KMS-11 (cell line): ENCODE data around the gene METTL13.
A peak's percentile ranks its signal among the peaks of the same experiment; 100 is the strongest.

ENCODE experiments used
- H2AFZ ChIP-seq: fragments of 200-600 bp; sonication (generic); 2 replicates; pipeline ENCODE4 v1.6.1; 2016; ENCODE audit warnings: antibody characterized with exemption, mixed run types, low read depth
- H3K27ac ChIP-seq: fragments of 200-600 bp; sonication (generic); 2 replicates; pipeline ENCODE4 v1.6.1; 2016; ENCODE audit warnings: mild to moderate bottlenecking, mixed run types
- H3K27me3 ChIP-seq: fragments of 200-600 bp; sonication (generic); 2 replicates; pipeline ENCODE4 v1.6.1; 2017; ENCODE audit warnings: mild to moderate bottlenecking, low read depth, mixed run types, moderate library complexity; ENCODE audit not compliant: insufficient read depth
- H3K36me3 ChIP-seq: fragments of 200-600 bp; sonication (generic); 2 replicates; pipeline ENCODE4 v1.6.1; 2017; ENCODE audit warnings: mild to moderate bottlenecking, mixed run types; ENCODE audit not compliant: insufficient read depth
- H3K4me1 ChIP-seq: fragments of 200-600 bp; sonication (generic); 2 replicates; pipeline ENCODE4 v1.6.1; 2016; ENCODE audit warnings: mild to moderate bottlenecking, low read depth, mixed run types; ENCODE audit not compliant: poor library complexity, severe bottlenecking
- H3K4me2 ChIP-seq: fragments of 200-600 bp; sonication (generic); 2 replicates; pipeline ENCODE4 v1.7.0; 2016; ENCODE audit warnings: mild to moderate bottlenecking, mixed run types
- H3K4me3 ChIP-seq: fragments of 200-600 bp; sonication (generic); IDR thresholded peaks from 2 replicates; pipeline ENCODE4 v1.6.1; 2017; ENCODE audit warnings: low read depth, low read length, mixed read lengths; ENCODE audit not compliant: insufficient read depth
- H3K79me2 ChIP-seq: fragments of 200-600 bp; sonication (generic); 2 replicates; pipeline ENCODE4 v1.6.1; 2016; ENCODE audit warnings: low read depth, mixed run types; ENCODE audit not compliant: insufficient read depth
- H3K9ac ChIP-seq: fragments of 200-600 bp; sonication (generic); 2 replicates; pipeline ENCODE4 v1.6.1; 2016; ENCODE audit warnings: mild to moderate bottlenecking, mixed run types
- H4K20me1 ChIP-seq: fragments of 200-600 bp; sonication (generic); 2 replicates; pipeline ENCODE4 v1.6.1; 2016; ENCODE audit warnings: mild to moderate bottlenecking, mixed run types; ENCODE audit not compliant: insufficient read depth
- CTCF ChIP-seq: fragments of 200-600 bp; sonication (generic); conservative IDR thresholded peaks from 2 replicates; pipeline ENCODE4 v1.6.1; 2017; ENCODE audit warnings: low read depth, mild to moderate bottlenecking, antibody characterized with exemption, low read length, moderate library complexity, mixed read lengths

The METTL13 gene

GRCh38 chr1:171784784-171785183, 3.3 kb downstream of the METTL13 start:
- Histone ChIP-seq H3K27me3 (no peaks in the 10 kb centered on the region; the same call in 1 of the 2 replicates), H3K36me3 (no peaks in the 10 kb centered on the region), H4K20me1 (peaks cover 6% of the 10 kb centered on the region; the same call in 1 of the 2 replicates), H3K4me1 (peaks cover 49% of the 10 kb centered on the region), H3K9ac (no peak overlapping the region), H3K4me3 (no peak overlapping the region), H3K79me2 (no peaks in the 10 kb centered on the region), H3K4me2 (peak overlapping the region; percentile 88), H3K27ac (peak overlapping the region; percentile 4; the same call in 1 of the 2 replicates), H2AFZ (no peak overlapping the region)
- no peak for TF ChIP-seq CTCF

GRCh38 chr1:171785766-171786165, 4.3 kb downstream of the METTL13 start:
- no peaks in the 10 kb centered on the region for H3K36me3 ChIP-seq
- peaks cover 6% of the 10 kb centered on the region; the same call in 1 of the 2 replicates for H4K20me1 ChIP-seq
- H3K79me2 ChIP-seq: no peaks in the 10 kb centered on the region
- H3K27me3 ChIP-seq: no peaks in the 10 kb centered on the region; the same call in 1 of the 2 replicates
- H2AFZ ChIP-seq: no peak overlapping the region
- H3K4me1 ChIP-seq: peaks cover 42% of the 10 kb centered on the region
- H3K27ac ChIP-seq: no peak overlapping the region
- H3K9ac ChIP-seq: no peak overlapping the region
- H3K4me3 ChIP-seq: no peak overlapping the region
- peak overlapping the region; percentile 88; the same call in 1 of the 2 replicates for H3K4me2 ChIP-seq
- no peak for TF ChIP-seq CTCF

GRCh38 chr1:171786534-171786933, 5.1 kb downstream of the METTL13 start:
- Histone ChIP-seq H3K4me1 (peaks cover 42% of the 10 kb centered on the region), H4K20me1 (peaks cover 6% of the 10 kb centered on the region; the same call in 1 of the 2 replicates), H3K4me2 (no peak overlapping the region), H3K9ac (no peak overlapping the region), H3K36me3 (no peaks in the 10 kb centered on the region), H3K27ac (no peak overlapping the region), H2AFZ (no peak overlapping the region), H3K27me3 (no peaks in the 10 kb centered on the region; the same call in 1 of the 2 replicates), H3K79me2 (no peaks in the 10 kb centered on the region), H3K4me3 (no peak overlapping the region)
- no peak for TF ChIP-seq CTCF

DNA sequence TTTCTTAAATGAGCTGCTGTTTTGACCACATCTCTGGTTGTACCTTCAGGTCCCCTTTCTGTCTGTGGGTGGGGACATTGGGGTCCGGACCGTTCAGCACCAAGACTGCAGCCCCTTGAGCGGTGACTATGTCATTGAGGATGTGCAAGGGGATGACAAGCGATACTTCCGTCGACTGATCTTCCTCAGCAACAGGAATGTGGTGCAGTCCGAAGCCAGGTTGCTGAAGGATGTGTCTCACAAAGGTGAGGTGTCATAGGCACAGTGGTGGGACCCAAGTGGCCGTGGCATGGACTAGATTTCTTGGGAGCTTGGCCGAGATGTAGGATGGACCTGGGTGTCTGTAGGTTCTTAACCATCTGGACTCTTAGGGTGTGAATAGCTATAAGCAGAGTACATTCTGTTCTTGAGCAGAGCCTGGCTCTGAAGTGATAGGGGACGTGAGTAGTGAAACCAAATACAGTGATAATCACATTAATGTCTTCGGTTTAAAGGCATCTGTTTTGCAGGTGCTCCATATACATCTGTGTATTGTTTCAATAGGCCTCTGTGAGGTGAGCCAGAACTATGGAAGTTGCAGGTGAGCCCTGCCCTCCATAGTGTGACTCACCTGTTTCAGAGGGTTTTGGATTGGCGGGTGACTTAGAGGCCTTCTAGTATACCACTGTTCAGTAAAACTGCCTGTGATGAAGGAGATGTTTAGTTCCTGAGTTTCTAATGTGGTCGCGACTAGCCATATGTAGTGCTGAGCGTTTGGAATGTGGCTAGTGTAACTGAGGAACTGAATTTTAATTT, 6.4 kb downstream of the METTL13 start:
- H3K79me2 ChIP-seq: no peaks in the 10 kb centered on the region
- H3K36me3 ChIP-seq: no peaks in the 10 kb centered on the region
- no peak overlapping the region for H2AFZ ChIP-seq
- H3K4me3 ChIP-seq: no peak overlapping the region
- TF ChIP-seq CTCF: no peak
- H3K27me3 ChIP-seq: no peaks in the 10 kb centered on the region; the same call in 1 of the 2 replicates
- H3K9ac ChIP-seq: no peak overlapping the region
- H3K4me2 ChIP-seq: no peak overlapping the region
- no peak overlapping the region for H3K27ac ChIP-seq
- peaks cover 6% of the 10 kb centered on the region; the same call in 1 of the 2 replicates for H4K20me1 ChIP-seq
- H3K4me1 ChIP-seq: peaks cover 37% of the 10 kb centered on the region
